NCI-H748 treated with DMSO at 0.1 percent for 48 hours (cell line): Measurements from ENCODE around the gene PDSS2.
"Not testable (repeated sequence)": the region's sequence is repeated elsewhere in the genome, so short reads cannot be mapped to it uniquely, and the experiment has no call there.

Source experiments
- DNase-seq: peaks from one replicate; lab custom pipeline; 2025; lab: John Stamatoyannopoulos, UW

The PDSS2 gene

GRCh38 chr6:107416145-107416544, 43.2 kb downstream of the PDSS2 start:
- no peak for DNase-seq

DNA sequence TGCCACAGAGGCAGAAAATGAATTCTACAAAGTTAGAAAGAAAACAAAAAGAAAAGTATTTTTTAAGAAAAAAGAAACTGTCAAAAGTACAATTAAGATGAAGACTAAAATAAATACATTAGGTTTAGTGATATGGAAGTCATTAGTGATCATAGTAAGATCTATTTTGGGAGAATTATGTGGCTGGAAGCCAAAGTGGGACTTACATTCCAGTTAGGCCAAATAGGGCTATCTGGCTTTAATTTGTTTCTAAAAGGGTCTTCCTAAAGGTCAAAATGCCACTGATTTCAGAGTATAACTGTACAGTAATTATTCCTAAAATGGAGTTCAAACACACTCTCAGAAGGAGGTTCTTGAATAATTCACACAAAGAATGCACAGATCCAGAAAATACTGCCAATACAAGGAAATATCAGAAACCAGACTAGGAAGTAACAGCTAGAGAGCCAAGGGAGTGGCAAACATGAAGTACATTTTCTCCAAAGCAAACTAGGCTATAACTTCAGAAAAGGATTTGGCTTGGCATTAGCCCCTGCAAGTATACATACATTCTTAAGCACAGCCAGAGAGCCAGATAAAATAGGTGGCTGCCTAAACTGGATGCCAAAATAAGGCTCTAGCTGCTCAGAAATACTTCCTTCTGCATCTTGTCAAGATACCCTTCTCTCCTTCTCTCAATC, 45.3 kb downstream of the PDSS2 start:
- no peak for DNase-seq

DNA sequence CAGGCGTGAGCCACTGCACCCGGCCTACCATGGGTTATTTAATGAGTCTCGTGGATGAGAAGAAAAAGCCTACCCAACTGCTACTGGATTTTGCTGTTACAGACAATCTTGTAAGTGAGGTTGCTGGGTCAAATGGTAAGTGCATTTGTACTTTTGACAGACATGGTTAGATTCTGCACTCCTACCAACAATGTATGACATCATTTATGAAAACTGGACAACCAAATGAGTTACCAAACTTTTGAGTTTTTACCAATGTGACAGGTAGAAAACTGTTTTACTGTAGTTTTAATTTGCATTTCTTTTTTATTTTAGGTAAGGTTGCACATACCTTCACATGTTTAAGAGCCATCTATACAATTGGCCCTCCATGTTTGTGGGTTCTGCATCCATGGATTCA, 48.2 kb downstream of the PDSS2 start:
- no peak for DNase-seq

DNA sequence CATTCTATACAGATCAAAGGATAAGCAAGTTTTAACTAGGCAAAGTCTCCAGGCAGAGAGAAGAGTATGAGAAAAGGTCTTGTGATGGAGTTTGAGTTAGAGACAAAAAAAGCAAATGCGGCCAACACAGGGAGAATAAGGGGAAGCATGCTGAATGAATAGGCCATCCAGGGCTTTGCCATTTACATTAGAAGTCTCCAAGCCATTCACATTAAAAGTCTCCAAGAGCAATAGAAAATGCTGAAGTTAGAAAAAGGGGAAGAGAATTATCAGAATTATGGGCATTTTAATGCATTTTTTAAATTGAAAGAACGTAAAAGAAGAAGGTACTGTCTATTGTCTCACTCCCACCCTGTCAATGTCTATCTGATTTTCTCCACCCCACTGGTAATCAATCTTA, 49.4 kb downstream of the PDSS2 start:
- no peak for DNase-seq

GRCh38 chr6:107408714-107409113, 50.6 kb downstream of the PDSS2 start:
- DNase-seq: no peak

DNA sequence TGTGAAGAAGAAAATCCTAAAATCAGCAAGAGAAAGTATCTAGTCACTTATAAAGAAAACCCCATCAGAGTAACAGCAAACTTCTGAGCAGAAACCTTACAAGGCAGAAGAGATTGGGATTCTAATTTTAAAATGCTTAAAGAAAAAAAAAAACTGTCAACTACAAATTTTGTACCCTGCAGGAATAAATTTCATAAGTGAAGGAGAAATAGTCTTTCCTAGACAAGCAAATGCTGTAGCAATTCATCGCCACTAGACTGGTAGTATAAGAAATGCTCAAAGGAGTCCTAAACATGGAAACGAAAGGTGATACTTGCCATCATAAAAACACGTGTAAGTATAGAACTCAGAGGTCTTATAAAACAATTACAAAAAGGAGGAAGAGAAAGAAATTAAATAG, 54.4 kb downstream of the PDSS2 start:
- DNase-seq: no peak

DNA sequence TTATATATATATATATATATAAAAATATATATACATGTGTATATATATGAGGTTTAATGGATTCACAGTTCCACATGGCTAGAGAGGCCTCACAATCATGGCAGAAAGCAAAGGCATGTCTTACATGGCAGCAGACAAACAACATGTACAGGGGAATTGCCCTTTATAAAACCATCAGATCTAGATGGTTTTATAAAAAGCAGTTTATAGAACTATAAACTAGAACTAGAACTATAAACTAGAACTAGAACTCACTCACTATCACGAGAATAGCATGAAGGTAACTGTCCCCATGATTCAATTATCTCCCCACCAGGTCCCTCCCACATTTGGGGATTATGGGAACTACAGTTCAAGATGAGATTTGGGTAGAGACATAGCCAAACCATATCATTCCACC, 56.8 kb downstream of the PDSS2 start:
- DNase-seq: no peak

GRCh38 chr6:107401573-107401972, 57.8 kb downstream of the PDSS2 start:
- no peak for DNase-seq

DNA sequence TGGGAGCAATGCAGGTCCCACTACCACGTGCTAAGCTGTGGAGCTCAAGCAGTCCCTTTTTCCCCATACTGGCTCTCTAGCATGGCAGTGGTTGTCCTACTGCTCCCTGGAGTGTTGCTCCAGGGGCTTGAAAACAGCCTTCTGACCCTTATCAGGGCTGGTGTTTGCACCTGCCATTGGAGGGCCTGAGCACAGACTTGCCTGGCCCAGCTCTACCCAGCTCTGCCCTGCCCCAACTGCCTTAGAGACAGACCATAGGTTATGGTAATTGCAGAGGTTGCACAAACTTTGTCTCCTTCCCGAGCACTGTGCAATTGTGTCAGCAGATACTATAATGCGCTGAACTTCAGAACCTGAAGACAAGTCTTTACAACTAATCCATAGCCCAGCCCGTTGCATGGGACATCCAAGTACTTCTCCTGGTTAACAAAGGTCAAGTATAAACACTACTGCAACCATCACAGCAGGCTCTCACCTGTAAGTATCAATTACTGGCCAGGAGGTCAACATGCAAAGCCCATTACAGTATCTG, 58.7 kb downstream of the PDSS2 start:
- no peak for DNase-seq

DNA sequence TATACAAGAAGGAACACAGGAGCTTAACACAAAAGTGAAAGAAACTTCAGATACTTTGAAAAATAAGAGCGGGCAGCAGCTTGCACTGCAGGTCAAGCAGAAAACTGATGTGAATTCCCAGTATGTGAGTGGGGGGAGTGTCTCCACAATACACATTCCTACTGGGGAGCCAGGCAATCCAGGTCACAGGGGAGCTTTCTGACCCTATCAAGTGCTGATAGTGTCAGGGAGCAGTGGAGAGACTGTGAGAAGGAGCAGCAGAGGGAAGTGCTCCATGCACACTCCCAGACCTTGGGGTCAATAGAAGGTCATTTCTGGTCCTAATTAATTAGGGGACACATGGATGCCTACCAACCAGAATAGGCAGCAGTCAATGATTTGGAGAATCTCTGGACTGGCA, 59.4 kb downstream of the PDSS2 start:
- no peak for DNase-seq

- no peak for DNase-seq
Observed at GRCh38 chr6:107398001-107398400, 61.4 kb downstream of the PDSS2 start.

- DNase-seq: no peak
Observed at GRCh38 chr6:107396211-107396610, 63.2 kb downstream of the PDSS2 start.

GRCh38 chr6:107392069-107392468, 67.3 kb downstream of the PDSS2 start:
- no peak for DNase-seq

- DNase-seq: no peak
Observed at GRCh38 chr6:107390685-107391435, 68.5 kb downstream of the PDSS2 start.

- no peak for DNase-seq
Observed at GRCh38 chr6:107390056-107390455, 69.3 kb downstream of the PDSS2 start.

- DNase-seq: no peak
Observed at GRCh38 chr6:107386904-107387303, 72.5 kb downstream of the PDSS2 start.

DNA sequence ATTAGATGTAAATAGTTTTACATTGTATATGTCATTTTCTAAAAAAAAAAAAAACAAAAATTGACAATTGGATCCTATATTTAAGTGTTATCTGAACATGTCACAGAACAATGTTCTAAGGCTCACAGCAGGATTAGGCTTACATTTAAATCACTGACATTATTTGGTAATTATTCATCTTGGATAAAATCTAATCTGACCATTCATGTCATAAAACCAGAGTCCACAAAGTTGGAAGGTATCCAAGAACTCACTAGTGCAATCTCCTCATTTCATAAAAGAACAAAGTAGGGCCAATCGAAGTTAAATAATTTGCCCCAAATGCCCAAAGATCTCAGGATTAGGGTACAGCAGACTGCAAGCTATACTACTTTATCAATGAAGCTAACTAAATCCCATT, 73.0 kb downstream of the PDSS2 start:
- DNase-seq: no peak

DNA sequence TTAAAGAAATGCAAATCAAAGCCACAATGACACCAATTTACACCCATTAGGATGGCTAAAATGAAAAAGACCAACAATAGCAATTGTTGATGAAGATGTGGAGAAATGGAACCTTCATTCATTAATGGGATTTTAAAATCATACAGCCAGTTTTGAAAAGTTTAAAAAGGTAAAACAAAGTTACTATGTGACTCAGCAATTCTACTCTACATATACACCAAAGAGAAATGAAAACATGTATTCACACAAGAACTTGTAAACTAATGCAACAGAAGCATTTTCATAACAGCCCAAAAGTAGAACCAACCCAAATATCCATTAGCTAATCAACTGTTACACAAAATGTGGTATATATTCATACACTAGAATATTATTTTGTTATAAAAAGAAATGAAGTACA, 75.7 kb downstream of the PDSS2 start:
- DNase-seq: no peak

- no peak for DNase-seq
Observed at GRCh38 chr6:107374264-107374663, 85.1 kb downstream of the PDSS2 start.

DNA sequence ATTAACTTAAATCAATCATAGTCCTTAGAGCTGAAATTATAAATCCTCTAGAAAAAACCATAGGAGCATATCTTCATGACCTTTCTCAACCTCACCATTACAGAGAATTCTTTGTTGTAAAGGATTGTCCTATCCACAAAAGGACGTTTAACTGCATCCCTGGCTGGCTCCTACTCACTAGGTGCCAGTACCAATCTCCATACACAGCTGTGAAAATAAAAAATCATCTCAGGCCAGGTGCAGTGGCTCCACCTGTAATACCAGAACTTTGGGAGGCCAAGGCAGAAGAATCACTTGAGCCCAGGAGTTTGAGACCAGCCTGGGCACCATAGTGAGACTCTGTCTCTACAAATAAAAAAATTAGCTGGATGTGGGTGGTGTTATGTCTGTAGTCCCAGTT, 89.9 kb downstream of the PDSS2 start:
- no peak for DNase-seq

DNA sequence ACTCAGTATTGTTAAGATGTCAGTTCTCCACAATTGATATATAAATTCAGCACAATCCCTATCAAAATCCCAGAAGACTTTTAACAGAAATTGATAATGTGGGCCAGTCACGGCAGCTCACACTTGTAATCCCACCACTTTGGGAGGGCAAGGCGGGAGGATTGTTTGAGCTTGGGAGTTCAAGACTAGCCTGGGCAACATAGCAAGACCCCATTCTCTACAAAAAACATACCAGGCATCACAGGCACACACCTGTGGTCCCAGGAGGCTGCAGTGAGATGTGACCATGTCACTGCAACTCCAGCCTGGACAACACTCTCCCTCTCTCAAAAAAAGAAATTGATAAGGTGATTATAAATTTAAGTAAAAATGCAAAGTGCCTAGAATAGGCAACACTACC, 90.9 kb downstream of the PDSS2 start:
- no peak for DNase-seq

DNA sequence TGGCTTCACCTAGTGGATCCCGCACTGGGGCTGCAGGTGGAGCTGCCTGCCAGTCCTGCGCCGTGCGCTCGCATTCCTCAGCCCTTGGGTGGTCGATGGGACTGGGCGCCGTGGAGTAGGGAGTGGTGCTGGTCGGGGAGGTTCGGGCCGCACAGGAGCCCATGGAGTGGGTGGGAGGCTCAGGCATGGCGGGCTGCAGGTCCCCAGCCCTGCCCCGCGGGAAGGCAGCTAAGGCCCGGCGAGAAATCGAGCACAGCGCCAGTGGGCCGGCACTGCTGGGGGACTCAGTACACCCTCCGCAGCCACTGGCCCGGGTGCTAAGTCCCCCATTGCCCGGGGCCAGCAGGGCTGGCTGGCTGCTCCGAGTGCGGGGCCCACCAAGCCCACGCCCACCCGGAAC, 95.2 kb downstream of the PDSS2 start:
- DNase-seq: not testable (repeated sequence)

DNA sequence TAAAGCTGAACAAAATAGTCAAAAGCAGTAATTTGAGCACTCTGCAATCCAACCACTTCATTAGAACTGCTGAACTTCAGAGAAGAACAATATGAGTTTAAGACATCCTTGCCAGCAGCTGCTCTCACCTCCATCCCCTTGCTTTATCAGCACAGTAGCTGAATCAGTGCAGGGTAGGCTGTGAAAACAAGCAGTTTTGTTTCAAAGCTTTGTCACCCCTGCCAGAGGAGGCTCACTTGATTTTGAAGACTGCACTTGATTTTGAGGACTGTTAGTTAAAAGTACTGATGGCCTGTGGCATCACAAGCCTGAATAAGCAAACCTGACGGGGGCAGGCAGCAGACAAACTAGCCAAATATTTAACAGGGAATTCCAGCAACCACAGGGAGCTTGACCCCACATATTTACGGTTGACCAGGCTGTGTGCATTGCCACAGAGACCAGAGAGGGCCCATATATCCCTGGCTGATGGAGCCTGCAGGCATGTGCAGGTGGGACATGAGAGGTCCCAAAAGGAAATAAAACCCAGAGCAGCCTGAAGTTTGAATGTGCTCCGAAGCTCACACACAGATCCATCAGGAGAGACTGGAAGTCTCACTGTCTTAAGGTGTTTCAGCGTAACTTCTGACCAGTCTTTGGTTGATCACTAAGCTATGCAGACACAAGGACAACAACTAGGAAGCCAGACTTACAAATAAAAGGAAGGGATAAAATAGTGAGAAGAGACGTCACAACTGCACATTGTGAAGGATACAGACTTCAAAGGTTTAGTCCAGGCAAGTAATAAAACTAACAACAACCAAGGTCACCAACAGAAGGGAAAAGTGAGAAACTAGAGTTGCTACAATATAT, 97.4 kb downstream of the PDSS2 start:
- no peak for DNase-seq
